K562 (cell line): ENCODE results near the gene IQGAP3. TPM values are rescaled to one million over a fixed set of nuclear protein-coding genes. Genes with fewer than 3 reads are reported as not detected.
A peak's percentile ranks its signal among the peaks of the same experiment; 100 is the strongest.

Source experiments
- ADNP ChIP-seq: fragments of 200-800 bp; sonication (Bioruptor generic); IDR thresholded peaks from 2 replicates; pipeline ENCODE4 v1.6.1; 2016; ENCODE audit warnings: missing genetic modification characterization, missing compliant biosample characterization
- ATF2 ChIP-seq: sonication (generic); formaldehyde crosslinking; IDR thresholded peaks from 2 replicates; pipeline ENCODE4 v1.8.1; 2022; ENCODE audit warnings: missing genetic modification reagents
- BCLAF1 ChIP-seq, 2 experiments: fragments of 450-650 bp in 1 of 2; IDR thresholded peaks; 2 replicates each; pipeline ENCODE4 v1.6.1; 2011 to 2017; ENCODE audit warnings: low read depth in 2 of 2, antibody characterized with exemption in 1 of 2, borderline replicate concordance in 1 of 2, low read length in 1 of 2, mild to moderate bottlenecking in 1 of 2, mixed read lengths in 1 of 2; ENCODE audit not compliant: control insufficient read depth in 1 of 2
- BHLHE40 ChIP-seq: IDR thresholded peaks from 2 replicates; pipeline ENCODE4 v1.6.1; 2011; ENCODE audit warnings: low read length, improper control_type of control experiment
- BRCA1 ChIP-seq, 2 experiments: fragments of 450-650 bp in 1 of 2; sonication (generic) in 1 of 2; formaldehyde crosslinking in 1 of 2; IDR thresholded peaks; 2 replicates each; pipeline versions ENCODE4 v1.5.0 to v1.6.1; 2017 to 2020; ENCODE audit warnings: mild to moderate bottlenecking in 1 of 2, missing genetic modification reagents in 1 of 2
- E2F1 ChIP-seq: sonication (generic); formaldehyde crosslinking; IDR thresholded peaks from 2 replicates; pipeline ENCODE4 v1.8.1; 2023; ENCODE audit warnings: mild to moderate bottlenecking, missing genetic modification reagents, moderate library complexity
- ELK3 ChIP-seq: fragments of 450-650 bp; formaldehyde crosslinking; IDR thresholded peaks from 2 replicates; pipeline ENCODE4 v1.4.0; 2020; ENCODE audit warnings: mild to moderate bottlenecking
- GATAD2B ChIP-seq: fragments of 450-650 bp; IDR thresholded peaks from 2 replicates; pipeline ENCODE4 v1.6.1; 2017; ENCODE audit warnings: mild to moderate bottlenecking, borderline replicate concordance
- HSF4 ChIP-seq: fragments of 250-450 bp; sonication (Bioruptor Pico); IDR thresholded peaks from 2 replicates; pipeline ENCODE4 v2.1.2; 2022; ENCODE audit warnings: mild to moderate bottlenecking, moderate library complexity, borderline replicate concordance
- MAFK ChIP-seq: IDR thresholded peaks from 2 replicates; pipeline ENCODE4 v1.6.1; 2011; ENCODE audit warnings: low read length, improper control_type of control experiment
- PHF8 ChIP-seq: fragments of 200-600 bp; sonication (generic); IDR thresholded peaks from 2 replicates; pipeline ENCODE4 v1.6.1; 2012; ENCODE audit warnings: mixed run types, mild to moderate bottlenecking, inconsistent platforms, low read length, moderate library complexity, borderline replicate concordance
- POLR2B ChIP-seq: fragments of 450-650 bp; IDR thresholded peaks from 2 replicates; pipeline ENCODE4 v1.6.1; 2018; ENCODE audit warnings: low read depth; ENCODE audit not compliant: partially characterized antibody
- PRMT5 ChIP-seq: sonication (generic); formaldehyde crosslinking; IDR thresholded peaks from 2 replicates; pipeline ENCODE4 v1.5.0; 2020; ENCODE audit warnings: missing genetic modification reagents
- RNF2 ChIP-seq: sonication (generic); IDR thresholded peaks from 2 replicates; pipeline ENCODE4 v1.6.1; 2016
- SIN3A ChIP-seq, 2 experiments: fragments of 150-350 bp in 1 of 2; IDR thresholded peaks; 2 replicates each; pipeline ENCODE4 v1.6.1; 2011 to 2016; ENCODE audit warnings: borderline replicate concordance in 2 of 2, low read depth in 2 of 2, low read length in 2 of 2, mild to moderate bottlenecking in 2 of 2, moderate library complexity in 2 of 2; ENCODE audit not compliant: control insufficient read depth in 1 of 2
- SNRNP70 ChIP-seq: fragments of 200-400 bp; formaldehyde crosslinking; optimal IDR thresholded peaks from 2 replicates; pipeline ENCODE3; 2017; ENCODE audit warnings: low read depth, low read length
- SPI1 ChIP-seq: IDR thresholded peaks from 2 replicates; pipeline ENCODE4 v1.6.1; 2011; ENCODE audit warnings: low read depth, low read length, control low read depth, borderline replicate concordance
- THRAP3 ChIP-seq: fragments of 450-650 bp; IDR thresholded peaks from 2 replicates; pipeline ENCODE4 v1.6.1; 2016; ENCODE audit warnings: mild to moderate bottlenecking, inconsistent platforms, borderline replicate concordance
- ZNF41 ChIP-seq: fragments of 250-450 bp; sonication (Bioruptor Pico); conservative IDR thresholded peaks from 2 replicates; pipeline ENCODE4 v1.4.0; 2020; ENCODE audit warnings: mild to moderate bottlenecking
- ZNF764 ChIP-seq: fragments of 250-450 bp; sonication (Bioruptor Pico); IDR thresholded peaks from 2 replicates; pipeline ENCODE4 v1.4.0; 2020; ENCODE audit warnings: low read depth, mild to moderate bottlenecking, moderate library complexity
- polyA plus RNA-seq, 8 experiments: library from polyadenylated mRNA; depleted of rRNA in 4 of 8; stranded (reverse) in 5 of 8; unstranded in 3 of 8; fragments of >200 nt; fragmentation: Nextera tagmentation in 2 of 8; fragmentation: Illumina TruSeq in 1 of 8; extraction: Ambion mirVana in 2 of 8; extraction: Trizol in 1 of 8; gene quantifications; 2 replicates each; pipeline versions ENCODE4 v1.2.1 to v1.2.3, GENCODE V29; 2011 to 2014; ENCODE audit warnings: inconsistent platforms in 1 of 8, missing spikeins in 1 of 8
- total RNA-seq, 7 experiments: library from RNA; depleted of rRNA in 6 of 7; stranded (reverse); fragments of >200 nt in 6 of 7; fragmentation: Illumina TruSeq in 2 of 7; extraction: Trizol in 2 of 7; gene quantifications; 2 replicates each; pipeline versions ENCODE4 v1.2.1 to v1.2.3, GENCODE V29; 2011 to 2021; ENCODE audit warnings: low replicate concordance in 1 of 7

The IQGAP3 gene
- total and polyA plus RNA-seq, 9 of the 15 experiments (the other 6 are each of a cell fraction or from before 2014, with no cell fraction given): 1.4 to 16.6 (median 11.9) TPM

- TF ChIP-seq BRCA1 (IDR thresholded peaks at IDR 0.05): no peak
- TF ChIP-seq BRCA1 (CRISPR knock-in tag; IDR thresholded peaks at IDR 0.05): no peak
- no peak for TF ChIP-seq ZNF764
- no peak for TF ChIP-seq SPI1
- no peak for TF ChIP-seq HSF4
- TF ChIP-seq ATF2 (CRISPR knock-in tag): no peak
- 0 out of 2 replicates have a peak, but pooled peaks have one; percentile 15 for TF ChIP-seq PHF8
- no peak for TF ChIP-seq THRAP3
- peak; percentile 44; the same call in 1 of the 2 replicates for TF ChIP-seq GATAD2B
- no peak for TF ChIP-seq SNRNP70
- TF ChIP-seq SIN3A (IDR thresholded peaks at IDR 0.05; ENCODE audit: borderline replicate concordance in 2 of 2, control insufficient read depth in 1 of 2, low read depth in 2 of 2, low read length in 2 of 2): peak in 1 of 2 experiments; percentile 69; a peak in 1 of 4 replicates
- no peak for TF ChIP-seq ELK3 (CRISPR knock-in tag)
- TF ChIP-seq BCLAF1 (IDR thresholded peaks at IDR 0.05; ENCODE audit: borderline replicate concordance in 1 of 2, control insufficient read depth in 1 of 2, low read depth in 2 of 2, low read length in 1 of 2): no peak
- peak; percentile 57 for TF ChIP-seq E2F1 (CRISPR knock-in tag)
- peak; percentile 96 for TF ChIP-seq BHLHE40
- TF ChIP-seq ZNF41 (CRISPR knock-in tag): no peak; the same call in 1 of the 2 replicates
- peak; percentile 32; the same call in 1 of the 2 replicates for TF ChIP-seq MAFK
- no peak for TF ChIP-seq ADNP (tag)
- TF ChIP-seq RNF2: peak; percentile 95
- TF ChIP-seq PRMT5 (CRISPR knock-in tag): no peak
- TF ChIP-seq POLR2B: no peak
These were observed 67.3 kb downstream of the IQGAP3 start (continued) for GRCh38 chr1:156504821-156505678.
